ENCODE data around the gene ABCA13.

Gene ABCA13

GRCh38 chr7:48292949-48293348, 121.7 kb downstream of the ABCA13 start:
- no peak for TF ChIP-seq POLR2A (IDR thresholded peaks at IDR 0.05; ENCODE audit: extremely low read depth, insufficient read length)
- TF ChIP-seq, protein P1, sequence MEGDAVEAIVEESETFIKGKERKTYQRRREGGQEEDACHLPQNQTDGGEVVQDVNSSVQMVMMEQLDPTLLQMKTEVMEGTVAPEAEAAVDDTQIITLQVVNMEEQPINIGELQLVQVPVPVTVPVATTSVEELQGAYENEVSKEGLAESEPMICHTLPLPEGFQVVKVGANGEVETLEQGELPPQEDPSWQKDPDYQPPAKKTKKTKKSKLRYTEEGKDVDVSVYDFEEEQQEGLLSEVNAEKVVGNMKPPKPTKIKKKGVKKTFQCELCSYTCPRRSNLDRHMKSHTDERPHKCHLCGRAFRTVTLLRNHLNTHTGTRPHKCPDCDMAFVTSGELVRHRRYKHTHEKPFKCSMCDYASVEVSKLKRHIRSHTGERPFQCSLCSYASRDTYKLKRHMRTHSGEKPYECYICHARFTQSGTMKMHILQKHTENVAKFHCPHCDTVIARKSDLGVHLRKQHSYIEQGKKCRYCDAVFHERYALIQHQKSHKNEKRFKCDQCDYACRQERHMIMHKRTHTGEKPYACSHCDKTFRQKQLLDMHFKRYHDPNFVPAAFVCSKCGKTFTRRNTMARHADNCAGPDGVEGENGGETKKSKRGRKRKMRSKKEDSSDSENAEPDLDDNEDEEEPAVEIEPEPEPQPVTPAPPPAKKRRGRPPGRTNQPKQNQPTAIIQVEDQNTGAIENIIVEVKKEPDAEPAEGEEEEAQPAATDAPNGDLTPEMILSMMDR (IDR thresholded peaks at IDR 0.05; ENCODE audit: low read depth, low read length) = no peak
- no peak for TF ChIP-seq MYC (IDR thresholded peaks at IDR 0.05; ENCODE audit: low read depth, low read length)
- TF ChIP-seq MAX (IDR thresholded peaks at IDR 0.05; ENCODE audit: low read depth, low read length) = no peak
- DNase-seq (ENCODE audit: low read depth) = no peak
- H3K4me3 ChIP-seq (ENCODE audit: low read depth, low read length) = no peak overlapping the region

GRCh38 chr7:48295296-48295971, 124.2 kb downstream of the ABCA13 start:
- DNase-seq (ENCODE audit: low read depth) = no peak
- no peak overlapping the region for H3K4me3 ChIP-seq (ENCODE audit: low read depth, low read length)
- no peak for TF ChIP-seq MAX (IDR thresholded peaks at IDR 0.05; ENCODE audit: low read depth, low read length)

DNA sequence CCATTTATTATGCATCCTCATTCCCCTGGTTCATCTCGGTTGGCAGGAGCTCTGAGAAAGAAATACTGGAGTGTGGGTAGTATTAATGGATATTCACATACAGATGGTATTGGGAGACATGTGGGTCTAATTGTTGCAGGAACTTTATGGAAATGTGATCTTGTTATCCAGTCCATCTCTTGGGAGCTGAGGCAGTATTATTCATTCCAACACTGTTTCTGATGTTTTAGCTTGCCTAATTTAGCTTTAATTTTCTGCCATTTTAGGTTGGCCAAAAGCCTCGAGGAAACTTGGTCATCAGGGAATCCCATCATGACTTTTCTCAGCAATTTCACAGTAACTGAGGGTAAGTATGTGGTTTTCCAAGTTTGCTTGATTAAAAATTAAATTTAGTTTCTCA, 125.7 kb downstream of the ABCA13 start:
- TF ChIP-seq, protein P1 (IDR thresholded peaks at IDR 0.05; ENCODE audit: low read depth, low read length) = no peak
- TF ChIP-seq MYC (IDR thresholded peaks at IDR 0.05; ENCODE audit: low read depth, low read length) = no peak
- no peak for TF ChIP-seq MAX (IDR thresholded peaks at IDR 0.05; ENCODE audit: low read depth, low read length)
- DNase-seq (ENCODE audit: low read depth) = no peak
- no peak overlapping the region for H3K4me3 ChIP-seq (ENCODE audit: low read depth, low read length)

- no peak for DNase-seq (ENCODE audit: low read depth)
- no peak overlapping the region for H3K4me3 ChIP-seq (ENCODE audit: low read depth, low read length)
- TF ChIP-seq MYC (IDR thresholded peaks at IDR 0.05; ENCODE audit: low read depth, low read length) = no peak
- no peak for TF ChIP-seq MAX (IDR thresholded peaks at IDR 0.05; ENCODE audit: low read depth, low read length)
- TF ChIP-seq, protein P1 (IDR thresholded peaks at IDR 0.05; ENCODE audit: low read depth, low read length) = no peak
- no peak for TF ChIP-seq POLR2A (IDR thresholded peaks at IDR 0.05; ENCODE audit: extremely low read depth, insufficient read length)
Measured at GRCh38 chr7:48298779-48299178, 127.5 kb downstream of the ABCA13 start.

DNA sequence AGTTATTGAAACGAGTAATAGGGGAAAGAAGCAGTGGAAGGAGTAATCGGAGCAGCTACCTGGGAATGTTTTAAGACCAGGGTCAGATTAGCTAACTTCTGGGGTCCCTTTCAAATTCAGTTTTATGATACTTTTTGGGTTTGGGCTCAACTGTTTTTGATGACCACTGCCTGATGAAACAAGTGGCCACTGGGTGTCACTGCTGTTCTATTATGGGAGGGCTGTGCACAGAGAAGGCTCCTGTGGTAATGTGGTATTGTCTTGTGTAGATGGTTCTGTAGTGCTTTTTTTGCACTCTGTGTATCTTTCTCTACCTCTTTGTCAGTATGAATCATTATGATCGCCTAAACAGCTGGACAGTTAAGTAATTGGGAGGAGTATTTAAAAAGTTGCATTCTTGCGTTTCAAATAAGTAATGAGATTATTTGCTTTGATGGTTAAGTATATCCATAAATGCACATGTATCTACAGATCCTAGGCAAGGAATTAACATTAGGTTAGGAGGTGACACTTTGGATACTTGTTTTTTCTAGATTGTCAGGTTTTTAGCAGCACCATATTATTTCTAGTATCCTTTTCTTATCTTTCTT, 128.4 kb downstream of the ABCA13 start:
- peak; percentile 76 for DNase-seq (ENCODE audit: low read depth)
- no peak for TF ChIP-seq POLR2A (IDR thresholded peaks at IDR 0.05; ENCODE audit: extremely low read depth, insufficient read length)
- TF ChIP-seq, protein P1 (IDR thresholded peaks at IDR 0.05; ENCODE audit: low read depth, low read length) = peak; percentile 92
- TF ChIP-seq MYC (IDR thresholded peaks at IDR 0.05; ENCODE audit: low read depth, low read length) = no peak
- peak; percentile 65 for TF ChIP-seq MAX (IDR thresholded peaks at IDR 0.05; ENCODE audit: low read depth, low read length)
- no peak overlapping the region for H3K4me3 ChIP-seq (ENCODE audit: low read depth, low read length)

- no peak for DNase-seq (ENCODE audit: low read depth)
- TF ChIP-seq MAX (IDR thresholded peaks at IDR 0.05; ENCODE audit: low read depth, low read length) (no peak), POLR2A (IDR thresholded peaks at IDR 0.05; ENCODE audit: extremely low read depth, insufficient read length) (no peak), MYC (IDR thresholded peaks at IDR 0.05; ENCODE audit: low read depth, low read length) (no peak)
- TF ChIP-seq, protein P1 (IDR thresholded peaks at IDR 0.05; ENCODE audit: low read depth, low read length) = no peak
Measured at GRCh38 chr7:48300301-48300700, 129.0 kb downstream of the ABCA13 start.

More at GRCh38 chr7:48300301-48300700, 129.0 kb downstream of the ABCA13 start:
- H3K4me3 ChIP-seq (ENCODE audit: low read depth, low read length) = no peak overlapping the region

All from NB4 (cell line).